Calu3 (cell line): ENCODE data around the gene UGGT2. TPM values are rescaled to one million over a fixed set of nuclear protein-coding genes. Genes with fewer than 3 reads are reported as not detected.

Experiments
- BruUV-seq: library from RNA; stranded (reverse); fragments of 400-500 nt; replicated peaks from 2 replicates; lab custom pipeline; 2021; lab: Mats Ljungman, UMichigan
- CTCF ChIA-PET: fragments of 300-600 bp; sonication (Branson Sonifier 250); formaldehyde crosslinking; loops from one replicate; lab custom pipeline; 2022; ENCODE audit warnings: antibody characterized with exemption; lab: Charles Lee
- DNase-seq: peaks from one replicate; pipeline ENCODE4 v3.0.0; 2022
- H3K27ac Mint-ChIP-seq: one replicate; pipeline ENCODE4 v1.8.0; 2022; ENCODE audit warnings: mixed read lengths; ENCODE audit not compliant: unreplicated experiment
- H3K27me3 Mint-ChIP-seq: one replicate; pipeline ENCODE4 v1.8.0; 2022; ENCODE audit warnings: mixed read lengths; ENCODE audit not compliant: unreplicated experiment
- H3K36me3 Mint-ChIP-seq: one replicate; pipeline ENCODE4 v1.8.0; 2022; ENCODE audit warnings: mild to moderate bottlenecking, moderate library complexity, mixed read lengths; ENCODE audit not compliant: insufficient read depth, unreplicated experiment
- H3K4me1 Mint-ChIP-seq: one replicate; pipeline ENCODE4 v1.8.0; 2022; ENCODE audit warnings: mild to moderate bottlenecking, low read depth, mixed read lengths; ENCODE audit not compliant: unreplicated experiment
- H3K4me3 Mint-ChIP-seq: one replicate; pipeline ENCODE4 v1.8.0; 2022; ENCODE audit warnings: mild to moderate bottlenecking, low read depth, moderate library complexity, mixed read lengths; ENCODE audit not compliant: unreplicated experiment
- H3K9me3 Mint-ChIP-seq: one replicate; pipeline ENCODE4 v1.8.0; 2022; ENCODE audit warnings: low read depth, mixed read lengths; ENCODE audit not compliant: unreplicated experiment
- CTCF ChIP-seq: fragments of 200-600 bp; IDR thresholded peaks from one replicate; pipeline ENCODE4 v1.8.0; 2022; ENCODE audit warnings: antibody characterized with exemption; ENCODE audit not compliant: unreplicated experiment
- intact Hi-C: fragments of 100-400 bp; cut with micrococcal nuclease; formaldehyde crosslinking; loops from one replicate; pipeline ENCODE4 v1.10.0; 2022; ENCODE audit not compliant: unreplicated experiment
- total RNA-seq: library from RNA; stranded (reverse); gene quantifications from 2 replicates; pipeline ENCODE4 v1.2.3, GENCODE V29; 2022

Gene UGGT2
- total RNA-seq, 1 experiment from 2014 or later, result 12.1 TPM

GRCh38 chr13:96075953-96076543 is 22.8 kb upstream of the UGGT2 start:
- H3K36me3 Mint-ChIP-seq, result no peaks in the 10 kb centered on the region
- intact Hi-C loops, result no loop called here
- H3K4me1 Mint-ChIP-seq, result no peaks in the 10 kb centered on the region
- no peaks in the 10 kb centered on the region for H3K9me3 Mint-ChIP-seq
- no peak for TF ChIP-seq CTCF
- no peak for DNase-seq
- BruUV-seq, result no TSS peak
- H3K27ac Mint-ChIP-seq, result no peak overlapping the region
- CTCF ChIA-PET, result no interaction called here
- no peak overlapping the region for H3K4me3 Mint-ChIP-seq
- H3K27me3 Mint-ChIP-seq, result peaks cover 44% of the 10 kb centered on the region

- Mint-ChIP-seq H3K4me3 (no peak overlapping the region), H3K4me1 (no peaks in the 10 kb centered on the region), H3K36me3 (no peaks in the 10 kb centered on the region), H3K27me3 (peaks cover 15% of the 10 kb centered on the region), H3K27ac (no peak overlapping the region), H3K9me3 (no peaks in the 10 kb centered on the region)
- no TSS peak for BruUV-seq
- intact Hi-C loops, result no loop called here
- CTCF ChIA-PET, result no interaction called here
- TF ChIP-seq CTCF, result no peak
- no peak for DNase-seq
Measured at GRCh38 chr13:96072392-96072791, 19.2 kb upstream of the UGGT2 start.

GRCh38 chr13:96071504-96071903 is 18.3 kb upstream of the UGGT2 start:
- H3K9me3 Mint-ChIP-seq, result no peaks in the 10 kb centered on the region
- intact Hi-C loops, result no loop called here
- H3K36me3 Mint-ChIP-seq, result no peaks in the 10 kb centered on the region
- no TSS peak for BruUV-seq
- H3K27ac Mint-ChIP-seq, result no peak overlapping the region
- CTCF ChIA-PET, result no interaction called here
- no peak overlapping the region for H3K4me3 Mint-ChIP-seq
- no peaks in the 10 kb centered on the region for H3K4me1 Mint-ChIP-seq
- TF ChIP-seq CTCF, result no peak
- H3K27me3 Mint-ChIP-seq, result peaks cover 15% of the 10 kb centered on the region
- DNase-seq, result no peak

GRCh38 chr13:96068729-96069128 is 15.5 kb upstream of the UGGT2 start:
- Mint-ChIP-seq H3K36me3 (no peaks in the 10 kb centered on the region), H3K4me1 (no peaks in the 10 kb centered on the region), H3K27ac (no peak overlapping the region), H3K27me3 (peaks cover 29% of the 10 kb centered on the region), H3K9me3 (no peaks in the 10 kb centered on the region), H3K4me3 (no peak overlapping the region)
- TF ChIP-seq CTCF, result no peak
- intact Hi-C loops, result no loop called here
- CTCF ChIA-PET, result no interaction called here
- BruUV-seq, result no TSS peak
- DNase-seq, result no peak
